ENCODE measurements around the gene SIL1.

DNA sequence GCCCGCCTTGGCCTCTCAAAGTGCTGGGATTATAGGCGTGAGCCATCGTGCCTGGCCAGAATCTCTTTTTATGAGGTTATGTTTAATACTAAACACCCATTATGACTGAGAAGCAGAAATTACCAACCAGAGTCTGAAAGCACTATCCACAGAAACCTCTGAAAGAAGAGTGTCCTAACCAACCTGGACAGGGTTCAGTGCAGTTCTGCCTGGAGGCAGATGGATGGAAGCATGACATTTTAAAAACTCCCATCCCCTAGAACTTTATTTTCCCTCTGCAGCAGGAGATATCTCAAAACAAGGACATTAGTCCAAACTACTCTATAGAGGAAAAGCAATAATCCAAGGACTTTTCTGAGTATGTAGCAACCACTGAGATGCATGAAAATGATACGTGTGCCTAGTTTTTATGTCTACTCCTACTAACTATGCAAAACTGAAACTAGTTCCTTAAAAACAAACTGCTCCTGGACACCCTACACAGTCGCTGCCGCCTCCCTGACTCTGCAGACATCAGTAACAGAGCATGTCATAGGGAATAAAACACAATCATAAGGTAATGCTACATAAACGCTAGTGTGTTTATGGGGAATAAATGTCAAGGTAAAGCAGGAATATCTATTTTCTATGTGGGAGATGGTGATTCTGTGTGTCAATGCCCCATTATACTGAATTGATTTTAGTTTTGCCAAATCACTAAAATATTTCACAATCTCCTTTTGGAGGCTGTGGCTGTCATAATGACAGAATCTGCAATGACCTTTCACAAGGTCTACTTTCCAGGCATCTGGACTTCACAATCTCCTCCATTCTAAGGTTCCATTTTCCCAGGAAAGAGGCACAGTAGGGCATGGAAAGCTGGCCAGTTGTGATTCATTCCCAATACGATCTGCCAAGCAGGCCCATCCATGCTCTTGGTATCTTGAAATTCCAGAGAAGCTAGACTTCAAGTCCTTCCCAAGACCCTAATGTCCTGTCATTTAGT lies 122.8 kb downstream of the SIL1 start:
- TF ChIP-seq, protein P1, sequence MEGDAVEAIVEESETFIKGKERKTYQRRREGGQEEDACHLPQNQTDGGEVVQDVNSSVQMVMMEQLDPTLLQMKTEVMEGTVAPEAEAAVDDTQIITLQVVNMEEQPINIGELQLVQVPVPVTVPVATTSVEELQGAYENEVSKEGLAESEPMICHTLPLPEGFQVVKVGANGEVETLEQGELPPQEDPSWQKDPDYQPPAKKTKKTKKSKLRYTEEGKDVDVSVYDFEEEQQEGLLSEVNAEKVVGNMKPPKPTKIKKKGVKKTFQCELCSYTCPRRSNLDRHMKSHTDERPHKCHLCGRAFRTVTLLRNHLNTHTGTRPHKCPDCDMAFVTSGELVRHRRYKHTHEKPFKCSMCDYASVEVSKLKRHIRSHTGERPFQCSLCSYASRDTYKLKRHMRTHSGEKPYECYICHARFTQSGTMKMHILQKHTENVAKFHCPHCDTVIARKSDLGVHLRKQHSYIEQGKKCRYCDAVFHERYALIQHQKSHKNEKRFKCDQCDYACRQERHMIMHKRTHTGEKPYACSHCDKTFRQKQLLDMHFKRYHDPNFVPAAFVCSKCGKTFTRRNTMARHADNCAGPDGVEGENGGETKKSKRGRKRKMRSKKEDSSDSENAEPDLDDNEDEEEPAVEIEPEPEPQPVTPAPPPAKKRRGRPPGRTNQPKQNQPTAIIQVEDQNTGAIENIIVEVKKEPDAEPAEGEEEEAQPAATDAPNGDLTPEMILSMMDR (IDR thresholded peaks at IDR 0.05): no peak
- no peak for TF ChIP-seq ESRRA (IDR thresholded peaks at IDR 0.05; ENCODE audit: borderline replicate concordance, low read length)
- TF ChIP-seq POLR2A (IDR thresholded peaks at IDR 0.05; ENCODE audit: low read length): no peak

Measured in A549 (cell line).